MM.1S (cell line): ENCODE measurements around the gene FRMD8.

Source experiments
- DNase-seq: peaks from one replicate; pipeline ENCODE4 v3.0.0-alpha.2; 2015
- H2AFZ ChIP-seq: fragments of 300-600 bp; sonication (generic); 2 replicates; pipeline ENCODE4 v1.6.0; 2016; ENCODE audit warnings: antibody characterized with exemption, low read length
- H3F3A ChIP-seq: fragments of 300-600 bp; sonication (generic); 2 replicates; pipeline ENCODE4 v1.6.1; 2016; ENCODE audit warnings: mild to moderate bottlenecking, antibody characterized with exemption, low read length, moderate library complexity, mixed read lengths; ENCODE audit not compliant: insufficient read depth
- H3K27ac ChIP-seq: fragments of 300-600 bp; sonication (generic); 2 replicates; pipeline ENCODE4 v1.5.1; 2016; ENCODE audit warnings: mild to moderate bottlenecking, low read length
- H3K27me3 ChIP-seq: fragments of 300-600 bp; sonication (generic); replicated peaks from 2 replicates; pipeline ENCODE4 v1.6.0; 2016; ENCODE audit warnings: low read length; ENCODE audit not compliant: insufficient read depth
- H3K36me3 ChIP-seq: fragments of 300-600 bp; sonication (generic); replicated peaks from 2 replicates; pipeline ENCODE4 v1.6.1; 2016; ENCODE audit warnings: mild to moderate bottlenecking, low read length, mixed read lengths; ENCODE audit not compliant: insufficient read depth
- H3K4me1 ChIP-seq: fragments of 300-600 bp; sonication (generic); 2 replicates; pipeline ENCODE4 v1.6.1; 2016; ENCODE audit warnings: low read length, mixed read lengths
- H3K4me2 ChIP-seq: fragments of 300-600 bp; sonication (generic); 2 replicates; pipeline ENCODE4 v1.6.0; 2016; ENCODE audit warnings: low read depth, low read length
- H3K4me3 ChIP-seq: fragments of 300-600 bp; sonication (generic); 2 replicates; pipeline ENCODE4 v1.5.1; 2016; ENCODE audit warnings: low read length, mixed read lengths
- H3K79me2 ChIP-seq: fragments of 300-600 bp; sonication (generic); 2 replicates; pipeline ENCODE4 v1.6.1; 2016; ENCODE audit warnings: mixed run types, low read length, mixed read lengths
- H3K9ac ChIP-seq: fragments of 300-600 bp; sonication (generic); 2 replicates; pipeline ENCODE4 v1.6.1; 2016; ENCODE audit warnings: low read length, mixed read lengths
- H3K9me2 ChIP-seq: fragments of 300-600 bp; sonication (generic); replicated peaks from 2 replicates; pipeline ENCODE4 v1.6.1; 2016; ENCODE audit warnings: mild to moderate bottlenecking, low read length, mixed read lengths; ENCODE audit not compliant: insufficient read depth
- H3K9me3 ChIP-seq: fragments of 300-600 bp; sonication (generic); replicated peaks from 2 replicates; pipeline ENCODE4 v1.6.1; 2016; ENCODE audit warnings: mild to moderate bottlenecking, low read length, mixed read lengths; ENCODE audit not compliant: insufficient read depth
- H4K20me1 ChIP-seq: fragments of 300-600 bp; sonication (generic); 2 replicates; pipeline ENCODE4 v1.6.1; 2016; ENCODE audit warnings: mild to moderate bottlenecking, low read length, moderate library complexity, mixed read lengths; ENCODE audit not compliant: insufficient read depth
- EZH2 ChIP-seq: fragments of 300-600 bp; sonication (generic); optimal IDR thresholded peaks from 2 replicates; pipeline ENCODE3; 2017; ENCODE audit warnings: low read depth, mild to moderate bottlenecking, antibody characterized with exemption, low read length, mixed read lengths
- EZH2phosphoT487 ChIP-seq: fragments of 300-600 bp; sonication (generic); IDR thresholded peaks from 2 replicates; pipeline ENCODE4 v1.6.1; 2018; ENCODE audit warnings: antibody characterized with exemption, low read length
- TF ChIP-seq, protein P1 (sequence below): fragments of 300-600 bp; sonication (generic); IDR thresholded peaks from 2 replicates; pipeline ENCODE4 v1.5.1; 2016; ENCODE audit warnings: antibody characterized with exemption, low read length, mixed read lengths

Gene FRMD8

DNA sequence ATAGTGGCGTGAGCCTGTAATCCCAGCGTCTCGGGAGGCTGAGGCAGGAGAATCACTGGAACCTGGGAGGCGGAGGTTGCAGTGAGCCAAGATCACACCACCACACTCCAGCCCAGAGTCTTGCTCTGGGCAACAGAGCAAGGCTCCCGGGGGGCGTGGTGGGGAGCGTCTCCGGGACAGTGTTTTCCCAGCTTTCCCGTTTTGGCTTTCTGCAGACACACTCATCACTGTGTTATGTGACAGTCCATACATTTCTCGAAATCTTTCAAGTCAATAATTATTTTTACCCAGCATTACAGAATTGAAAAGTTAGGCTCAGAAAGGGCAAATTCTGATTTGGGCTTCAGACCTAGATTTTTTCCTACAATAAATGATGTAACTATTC lies 67.9 kb downstream of the FRMD8 start:
- Histone ChIP-seq H3K4me3 (peak overlapping the region; percentile 82), H4K20me1 (no peaks in the 10 kb centered on the region), H3K4me2 (peak overlapping the region; percentile 89), H3K9me2 (no peaks in the 10 kb centered on the region), H3K9ac (peak overlapping the region; percentile 69; the same call in 1 of the 2 replicates), H3K36me3 (no peaks in the 10 kb centered on the region), H3K27ac (no peak overlapping the region), H3K27me3 (no peaks in the 10 kb centered on the region), H3K9me3 (no peaks in the 10 kb centered on the region), H3K79me2 (peaks cover 8% of the 10 kb centered on the region), H3F3A (no peaks in the 10 kb centered on the region), H2AFZ (peak overlapping the region; percentile 92; the same call in 1 of the 2 replicates), H3K4me1 (peaks cover 4% of the 10 kb centered on the region)
- TF ChIP-seq, protein P1, sequence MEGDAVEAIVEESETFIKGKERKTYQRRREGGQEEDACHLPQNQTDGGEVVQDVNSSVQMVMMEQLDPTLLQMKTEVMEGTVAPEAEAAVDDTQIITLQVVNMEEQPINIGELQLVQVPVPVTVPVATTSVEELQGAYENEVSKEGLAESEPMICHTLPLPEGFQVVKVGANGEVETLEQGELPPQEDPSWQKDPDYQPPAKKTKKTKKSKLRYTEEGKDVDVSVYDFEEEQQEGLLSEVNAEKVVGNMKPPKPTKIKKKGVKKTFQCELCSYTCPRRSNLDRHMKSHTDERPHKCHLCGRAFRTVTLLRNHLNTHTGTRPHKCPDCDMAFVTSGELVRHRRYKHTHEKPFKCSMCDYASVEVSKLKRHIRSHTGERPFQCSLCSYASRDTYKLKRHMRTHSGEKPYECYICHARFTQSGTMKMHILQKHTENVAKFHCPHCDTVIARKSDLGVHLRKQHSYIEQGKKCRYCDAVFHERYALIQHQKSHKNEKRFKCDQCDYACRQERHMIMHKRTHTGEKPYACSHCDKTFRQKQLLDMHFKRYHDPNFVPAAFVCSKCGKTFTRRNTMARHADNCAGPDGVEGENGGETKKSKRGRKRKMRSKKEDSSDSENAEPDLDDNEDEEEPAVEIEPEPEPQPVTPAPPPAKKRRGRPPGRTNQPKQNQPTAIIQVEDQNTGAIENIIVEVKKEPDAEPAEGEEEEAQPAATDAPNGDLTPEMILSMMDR = no peak
- TF ChIP-seq EZH2phosphoT487 (no peak), EZH2 (no peak)
- DNase-seq = no peak

DNA sequence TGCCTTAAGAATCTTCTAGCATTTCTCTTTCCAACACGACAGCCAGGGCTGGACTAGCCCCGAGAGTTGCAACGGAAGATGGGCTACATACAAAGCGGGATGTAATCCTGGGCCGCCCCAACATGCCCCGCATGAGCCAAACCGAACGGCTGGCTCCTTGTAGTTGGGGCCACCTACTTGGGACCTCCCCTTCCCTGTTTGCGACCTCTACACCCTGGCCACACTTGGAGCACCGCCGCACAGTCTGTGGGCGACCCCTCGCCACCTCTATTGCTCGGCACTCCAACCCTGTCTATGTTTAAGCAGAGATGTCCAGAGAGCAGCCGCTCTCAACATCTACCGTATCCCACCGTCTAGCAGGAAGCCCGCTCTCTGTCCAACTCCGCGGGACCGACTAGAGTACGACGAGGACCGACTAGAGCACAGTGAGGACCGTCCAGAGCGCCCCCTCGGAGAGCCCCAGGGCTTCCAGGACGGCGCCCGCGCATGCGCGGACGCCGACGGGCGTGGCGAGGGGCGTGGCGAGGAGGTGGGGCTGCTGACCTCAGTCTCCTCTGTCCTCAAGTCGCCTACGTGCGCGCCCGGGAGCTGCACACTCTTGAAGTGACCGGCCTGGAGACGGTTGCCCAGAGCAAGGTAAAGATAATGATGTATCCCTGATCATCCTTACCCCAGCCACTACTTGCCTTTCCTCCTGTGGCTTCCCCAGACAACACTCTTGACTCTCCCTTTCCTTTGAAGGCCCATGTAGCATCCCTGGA lies 68.4 kb downstream of the FRMD8 start:
- H3K79me2 ChIP-seq = peaks cover 8% of the 10 kb centered on the region
- H3K9me3 ChIP-seq = no peaks in the 10 kb centered on the region
- peak overlapping the region; percentile 92 for H2AFZ ChIP-seq
- H3K36me3 ChIP-seq = no peaks in the 10 kb centered on the region
- H3K27ac ChIP-seq = no peak overlapping the region; the same call in 1 of the 2 replicates
- no peaks in the 10 kb centered on the region for H3F3A ChIP-seq
- TF ChIP-seq, protein P1 = peak; percentile 26; the same call in 1 of the 2 replicates
- no peak for TF ChIP-seq EZH2
- peak overlapping the region; percentile 89 for H3K4me2 ChIP-seq
- peak; percentile 86 for DNase-seq
- peak overlapping the region; percentile 82 for H3K4me3 ChIP-seq
- H3K27me3 ChIP-seq = no peaks in the 10 kb centered on the region
- H4K20me1 ChIP-seq = no peaks in the 10 kb centered on the region
- H3K9me2 ChIP-seq = no peaks in the 10 kb centered on the region
- peak overlapping the region; percentile 69 for H3K9ac ChIP-seq
- peaks cover 4% of the 10 kb centered on the region for H3K4me1 ChIP-seq

DNA sequence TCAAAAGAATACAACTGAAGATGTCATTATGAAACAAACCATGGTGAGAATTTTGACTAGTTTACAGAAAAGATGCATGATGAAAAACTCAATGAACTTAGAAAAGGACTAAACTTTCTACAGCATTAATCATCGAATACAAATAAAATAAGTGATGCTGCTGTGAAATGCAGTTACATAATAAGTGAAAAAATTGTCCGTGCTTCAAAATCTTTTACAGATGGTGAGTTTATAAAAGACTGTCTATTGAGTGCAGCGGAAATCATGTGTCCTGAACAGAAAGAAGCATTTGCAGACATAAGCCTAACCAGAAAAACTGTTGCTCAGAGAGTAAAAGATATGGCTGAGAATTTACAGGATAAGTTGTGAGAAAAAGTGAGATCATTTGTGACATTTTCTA lies 70.0 kb downstream of the FRMD8 start:
- H3K9ac ChIP-seq = no peak overlapping the region
- no peak overlapping the region for H2AFZ ChIP-seq
- H3K4me1 ChIP-seq = peaks cover 4% of the 10 kb centered on the region
- no peaks in the 10 kb centered on the region for H3K36me3 ChIP-seq
- H3K27ac ChIP-seq = no peak overlapping the region
- no peak overlapping the region for H3K4me2 ChIP-seq
- no peaks in the 10 kb centered on the region for H3F3A ChIP-seq
- H3K4me3 ChIP-seq = no peak overlapping the region
- H3K9me2 ChIP-seq = no peaks in the 10 kb centered on the region
- H3K9me3 ChIP-seq = no peaks in the 10 kb centered on the region
- H3K27me3 ChIP-seq = no peaks in the 10 kb centered on the region
- DNase-seq = no peak
- TF ChIP-seq EZH2 (no peak), EZH2phosphoT487 (no peak)
- TF ChIP-seq, protein P1 = no peak
- H4K20me1 ChIP-seq = no peaks in the 10 kb centered on the region
- peaks cover 8% of the 10 kb centered on the region for H3K79me2 ChIP-seq
